ENCODE measurements around the gene IL19. TPM values are rescaled to one million over a fixed set of nuclear protein-coding genes. Genes with fewer than 3 reads are reported as not detected.

IL19 gene, protein sequence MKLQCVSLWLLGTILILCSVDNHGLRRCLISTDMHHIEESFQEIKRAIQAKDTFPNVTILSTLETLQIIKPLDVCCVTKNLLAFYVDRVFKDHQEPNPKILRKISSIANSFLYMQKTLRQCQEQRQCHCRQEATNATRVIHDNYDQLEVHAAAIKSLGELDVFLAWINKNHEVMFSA
- total RNA-seq = not detected

DNA sequence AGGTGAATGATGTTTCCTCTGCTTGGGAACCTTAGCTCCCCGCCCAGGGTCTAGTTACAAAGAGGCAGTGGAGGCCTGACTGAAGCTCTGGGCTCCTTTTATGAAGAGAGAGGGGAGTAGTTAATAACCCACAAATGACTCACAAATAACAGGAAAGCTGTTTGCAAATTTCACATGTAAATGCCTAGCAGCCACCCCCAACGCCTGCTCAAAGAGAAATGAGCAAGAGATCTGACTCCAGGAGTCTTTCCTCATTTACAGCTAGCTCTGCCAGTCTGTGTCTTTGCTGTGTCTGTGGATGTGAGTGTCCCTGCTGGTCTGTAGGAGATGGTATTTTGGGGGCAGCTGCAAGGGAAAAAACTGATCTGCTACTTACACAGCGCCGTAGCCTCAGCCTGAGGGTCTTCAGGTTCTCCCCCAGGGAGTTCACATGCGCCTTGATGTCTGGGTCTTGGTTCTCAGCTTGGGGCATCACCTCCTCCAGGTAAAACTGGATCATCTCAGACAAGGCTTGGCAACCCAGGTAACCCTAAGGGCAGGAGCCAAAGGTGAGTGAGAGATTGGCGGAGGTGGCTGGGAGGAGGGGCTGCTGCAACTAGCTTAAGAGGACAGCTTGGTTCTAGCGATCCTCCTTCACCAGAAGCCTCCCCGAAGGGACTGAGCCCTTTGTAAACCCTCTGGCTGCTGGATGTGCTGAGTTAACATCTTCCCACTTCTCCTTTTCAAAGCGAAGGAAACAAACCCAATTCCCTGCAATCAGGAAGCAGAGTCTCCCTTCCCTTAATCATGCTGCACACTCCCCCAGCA lies at the start of gene IL19:
IL19 (plus strand) TSS at position 243 of the 807 bp plus-strand sequence. CDS start 65,890 bp downstream, outside the sequence.
- Histone ChIP-seq H3K27ac (peak within 1 kb of the TSS in 3 of 4 donors; percentile 45 to 78 (median 66)), H3K4me3 (peak within 1 kb of the TSS in 2 of 4 donors; percentile 7 to 31), H3K9me3 (no peaks in the 10 kb centered on the region), H3K4me1 (peaks cover 0 to 34% (median 19%) of the 10 kb centered on the region in 4 donors), H3K36me3 (no peaks in the 10 kb centered on the region), H3K27me3 (no peaks in the 10 kb centered on the region)
- DNase-seq (peak in 1 of 2 donors; percentile 35), ATAC-seq (ENCODE audit: low FRiP score in 2 of 2) (peak in 1 of 2 donors; percentile 72)
- peak in 1 of 4 donors; percentile 69 for TF ChIP-seq POLR2A (IDR thresholded peaks at IDR 0.05)
- TF ChIP-seq POLR2AphosphoS5 (IDR thresholded peaks at IDR 0.05) = peak; percentile 8 to 29
- no peak for TF ChIP-seq EP300 (IDR thresholded peaks at IDR 0.05)
- 64 to 67% methylated on average over 6 to 9 of the region's 9 CpGs for WGBS, 2 donors

DNA sequence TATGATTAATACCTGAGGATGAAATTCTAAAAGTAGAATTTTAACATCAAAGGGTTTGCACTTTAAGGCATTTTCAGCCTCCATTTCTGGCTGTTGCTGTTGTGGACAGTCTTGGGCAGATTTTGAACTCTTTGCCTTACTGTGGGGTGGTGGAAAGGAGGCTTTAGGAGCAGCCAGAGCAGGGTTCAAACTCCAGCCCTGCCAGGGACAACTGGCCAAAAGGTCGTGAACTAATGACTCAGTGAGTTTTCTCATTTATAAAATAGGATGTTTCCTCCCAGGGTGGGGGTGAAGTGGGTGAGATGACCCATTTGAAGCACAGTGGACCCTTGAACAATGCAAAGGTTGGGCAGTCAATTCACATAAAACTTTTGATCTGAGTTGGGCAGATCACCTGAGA lies 49.1 kb upstream of the IL19 start:
- ATAC-seq (ENCODE audit: low FRiP score in 2 of 2) (no peak), DNase-seq (no peak)
- Histone ChIP-seq H3K9me3 (no peaks in the 10 kb centered on the region), H3K4me3 (no peak overlapping the region), H3K27me3 (no peaks in the 10 kb centered on the region), H3K4me1 (peaks cover 51 to 74% (median 63%) of the 10 kb centered on the region in 4 donors), H3K27ac (no peak overlapping the region), H3K36me3 (no peaks in the 10 kb centered on the region)
- TF ChIP-seq POLR2A (IDR thresholded peaks at IDR 0.05) = no peak
- no peak for TF ChIP-seq EP300 (IDR thresholded peaks at IDR 0.05)
- TF ChIP-seq POLR2AphosphoS5 (IDR thresholded peaks at IDR 0.05) = no peak
- TF ChIP-seq, protein P1, sequence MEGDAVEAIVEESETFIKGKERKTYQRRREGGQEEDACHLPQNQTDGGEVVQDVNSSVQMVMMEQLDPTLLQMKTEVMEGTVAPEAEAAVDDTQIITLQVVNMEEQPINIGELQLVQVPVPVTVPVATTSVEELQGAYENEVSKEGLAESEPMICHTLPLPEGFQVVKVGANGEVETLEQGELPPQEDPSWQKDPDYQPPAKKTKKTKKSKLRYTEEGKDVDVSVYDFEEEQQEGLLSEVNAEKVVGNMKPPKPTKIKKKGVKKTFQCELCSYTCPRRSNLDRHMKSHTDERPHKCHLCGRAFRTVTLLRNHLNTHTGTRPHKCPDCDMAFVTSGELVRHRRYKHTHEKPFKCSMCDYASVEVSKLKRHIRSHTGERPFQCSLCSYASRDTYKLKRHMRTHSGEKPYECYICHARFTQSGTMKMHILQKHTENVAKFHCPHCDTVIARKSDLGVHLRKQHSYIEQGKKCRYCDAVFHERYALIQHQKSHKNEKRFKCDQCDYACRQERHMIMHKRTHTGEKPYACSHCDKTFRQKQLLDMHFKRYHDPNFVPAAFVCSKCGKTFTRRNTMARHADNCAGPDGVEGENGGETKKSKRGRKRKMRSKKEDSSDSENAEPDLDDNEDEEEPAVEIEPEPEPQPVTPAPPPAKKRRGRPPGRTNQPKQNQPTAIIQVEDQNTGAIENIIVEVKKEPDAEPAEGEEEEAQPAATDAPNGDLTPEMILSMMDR (IDR thresholded peaks at IDR 0.05) = no peak
- WGBS, 2 donors = 86 to 91% methylated on average over 1 of the region's 1 CpG

DNA sequence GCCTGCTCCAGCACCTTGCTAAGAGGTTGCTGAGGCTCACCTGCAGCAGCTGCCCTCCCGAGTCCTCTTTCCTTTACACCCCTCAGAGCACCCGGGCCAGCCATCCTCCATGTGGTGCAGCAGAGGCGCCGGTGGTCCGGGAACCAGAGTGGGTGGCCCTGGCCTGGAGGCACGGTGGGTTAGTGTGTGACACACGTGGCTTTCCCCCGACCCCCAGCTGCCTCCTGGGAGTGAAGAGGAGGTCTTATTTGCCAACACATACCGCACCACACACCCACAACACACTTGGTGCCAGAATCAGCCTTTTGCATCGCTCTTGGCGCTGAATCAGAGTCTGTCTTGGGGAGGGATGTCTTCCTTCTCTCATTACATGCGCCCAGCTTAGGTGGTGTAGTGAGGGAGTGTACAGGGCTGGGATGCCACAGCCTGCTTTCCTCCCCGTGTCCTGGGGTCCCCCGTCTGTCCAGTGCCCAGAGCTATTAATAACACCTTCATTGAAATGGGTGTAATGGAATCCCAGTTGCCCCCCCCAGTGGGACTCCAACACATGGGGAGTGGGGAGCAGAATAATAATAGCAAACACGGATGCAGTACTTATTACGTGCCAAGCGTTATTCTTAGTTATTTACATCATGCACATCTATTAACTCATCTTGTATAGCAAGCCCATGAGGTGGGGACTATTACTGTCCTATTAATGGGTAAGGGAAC lies 47.7 kb upstream of the IL19 start:
- DNase-seq (peak in 1 of 2 donors; percentile 66), ATAC-seq (ENCODE audit: low FRiP score in 2 of 2) (no peak)
- TF ChIP-seq POLR2AphosphoS5 (IDR thresholded peaks at IDR 0.05) = no peak
- TF ChIP-seq EP300 (IDR thresholded peaks at IDR 0.05) = no peak
- TF ChIP-seq POLR2A (IDR thresholded peaks at IDR 0.05) = no peak
- TF ChIP-seq, protein P1 (IDR thresholded peaks at IDR 0.05) = no peak
- WGBS, 2 donors = 68 to 69% methylated on average over 17 of the region's 17 CpGs
- no peaks in the 10 kb centered on the region for H3K27me3 ChIP-seq
- peaks cover 45 to 63% (median 54%) of the 10 kb centered on the region in 4 donors for H3K4me1 ChIP-seq
- H3K27ac ChIP-seq = peak overlapping the region; percentile 72 to 87 (median 79)
- no peaks in the 10 kb centered on the region for H3K9me3 ChIP-seq
- no peaks in the 10 kb centered on the region for H3K36me3 ChIP-seq
- peak overlapping the region in 1 of 4 donors; percentile 6 for H3K4me3 ChIP-seq

DNA sequence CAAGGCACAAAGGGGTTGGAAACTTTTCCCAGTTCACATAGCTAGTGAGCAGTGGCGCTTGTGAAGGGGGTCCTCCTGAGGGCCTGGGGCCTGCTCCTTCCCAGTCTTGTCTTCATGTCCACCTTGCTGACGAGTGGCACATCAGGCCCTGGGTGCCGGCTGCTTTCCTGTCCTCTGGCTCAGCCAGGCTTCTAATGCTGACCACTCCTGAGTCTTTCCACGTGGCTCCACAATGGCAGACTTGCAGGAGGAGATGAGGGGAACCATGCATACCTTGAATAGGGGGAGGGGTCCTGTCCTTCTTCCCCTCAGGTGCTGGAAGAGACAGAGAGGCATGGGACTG lies 47.1 kb upstream of the IL19 start:
- Histone ChIP-seq H3K4me3 (peak overlapping the region in 1 of 4 donors; percentile 6), H3K27ac (peak overlapping the region; percentile 72 to 87 (median 79)), H3K4me1 (peaks cover 45 to 60% (median 53%) of the 10 kb centered on the region in 4 donors), H3K36me3 (no peaks in the 10 kb centered on the region), H3K27me3 (no peaks in the 10 kb centered on the region), H3K9me3 (no peaks in the 10 kb centered on the region)
- no peak for DNase-seq
- 78% methylated on average over 4 of the region's 4 CpGs for WGBS, 2 donors
- no peak for ATAC-seq (ENCODE audit: low FRiP score in 2 of 2)
- TF ChIP-seq, protein P1 (IDR thresholded peaks at IDR 0.05) = no peak
- TF ChIP-seq POLR2A (IDR thresholded peaks at IDR 0.05) (no peak), POLR2AphosphoS5 (IDR thresholded peaks at IDR 0.05) (no peak), EP300 (IDR thresholded peaks at IDR 0.05) (no peak)

Measured in upper lobe of left lung (tissue), 6 donors.